Activated naive CD4-positive, alpha-beta T cell treated with anti-CD3 and anti-CD28 coated beads for 36 hours (primary cell): ENCODE results near the gene TLDC2. TPM values are rescaled to one million over a fixed set of nuclear protein-coding genes. Genes with fewer than 3 reads are reported as not detected.

Experiments used
- CTCF ChIA-PET: fragments of 350-600 bp; sonication (Branson Sonifier 250); formaldehyde crosslinking; loops from one replicate; lab custom pipeline; 2021; ENCODE audit warnings: antibody characterized with exemption; lab: Charles Lee
- DNase-seq: peaks from one replicate; pipeline ENCODE4 v3.0.0-alpha.2; 2020
- H3K27ac Mint-ChIP-seq: one replicate; pipeline ENCODE4 v1.8.0; 2021; ENCODE audit warnings: mild to moderate bottlenecking, mixed read lengths
- H3K27me3 Mint-ChIP-seq: one replicate; pipeline ENCODE4 v1.8.0; 2021; ENCODE audit warnings: low read depth, mixed read lengths
- H3K36me3 Mint-ChIP-seq: one replicate; pipeline ENCODE4 v1.8.0; 2021; ENCODE audit warnings: low read depth, mixed read lengths
- H3K4me1 Mint-ChIP-seq: one replicate; pipeline ENCODE4 v1.8.0; 2021; ENCODE audit warnings: low read depth, mixed read lengths
- H3K4me3 Mint-ChIP-seq: one replicate; pipeline ENCODE4 v1.8.0; 2021; ENCODE audit warnings: mild to moderate bottlenecking, moderate library complexity, mixed read lengths
- H3K9me3 Mint-ChIP-seq: one replicate; pipeline ENCODE4 v1.8.0; 2021; ENCODE audit warnings: mixed read lengths
- intact Hi-C: fragments of 100-400 bp; cut with micrococcal nuclease; formaldehyde crosslinking; loops from one replicate; pipeline ENCODE4 v1.15.1; 2023
- total RNA-seq, 2 experiments: library from RNA; stranded (reverse); gene quantifications; one replicate each; pipeline ENCODE4 v1.2.3, GENCODE V29; 2021

Gene TLDC2
- total RNA-seq, 2 experiments from 2014 or later: not detected

GRCh38 chr20:36941401-36941835, 65.5 kb downstream of the TLDC2 start:
- Mint-ChIP-seq H3K27me3 (no peaks in the 10 kb centered on the region), H3K9me3 (no peaks in the 10 kb centered on the region), H3K4me1 (peaks cover 76% of the 10 kb centered on the region), H3K4me3 (no peak overlapping the region), H3K27ac (peak overlapping the region; percentile 84), H3K36me3 (peaks cover 35% of the 10 kb centered on the region)
- intact Hi-C loops: no loop called here
- no peak for DNase-seq
- CTCF ChIA-PET: no interaction called here

Other genes starting within 250 kb of the TLDC2 start
- gene SLA2, start 229.9 kb upstream of the TLDC2 start, total RNA-seq: 10 to 100 TPM; 44.1 TPM
- gene NDRG3, start 130.0 kb upstream of the TLDC2 start, total RNA-seq: 10 to 100 TPM; 26.1 to 28.2 TPM
- gene DSN1, start 102.4 kb upstream of the TLDC2 start, total RNA-seq: 10 to 100 TPM; 23.0 to 24.7 TPM
- 10 to 100 TPM; 29.9 to 33.5 TPM for gene SAMHD1, start 75.6 kb downstream of the TLDC2 start, total RNA-seq
- 10 to 100 TPM; 32.9 to 36.2 TPM for gene RBL1, start 219.9 kb downstream of the TLDC2 start, total RNA-seq